Keratinocyte (primary cell): ENCODE data around the gene CSTA.

Experiments
- EZH2 ChIP-seq: IDR thresholded peaks from one replicate; pipeline ENCODE4 v1.6.1; 2012; ENCODE audit warnings: inconsistent platforms, mild to moderate bottlenecking, low read length, moderate library complexity
- TF ChIP-seq, protein P1 (sequence below), 3 experiments: IDR thresholded peaks in 1 of 3; conservative IDR thresholded peaks in 1 of 3; optimal IDR thresholded peaks in 1 of 3; 2 replicates in 2 of 3; 3 replicates in 1 of 3; pipeline versions ENCODE3 to v1.5.1; 2011; ENCODE audit warnings: low read length in 3 of 3, mild to moderate bottlenecking in 3 of 3, moderate library complexity in 2 of 3, control low read depth in 1 of 3, inconsistent platforms in 1 of 3; ENCODE audit not compliant: insufficient read depth in 2 of 3; ENCODE audit errors: extremely low read depth in 1 of 3

- TF ChIP-seq, protein P1, sequence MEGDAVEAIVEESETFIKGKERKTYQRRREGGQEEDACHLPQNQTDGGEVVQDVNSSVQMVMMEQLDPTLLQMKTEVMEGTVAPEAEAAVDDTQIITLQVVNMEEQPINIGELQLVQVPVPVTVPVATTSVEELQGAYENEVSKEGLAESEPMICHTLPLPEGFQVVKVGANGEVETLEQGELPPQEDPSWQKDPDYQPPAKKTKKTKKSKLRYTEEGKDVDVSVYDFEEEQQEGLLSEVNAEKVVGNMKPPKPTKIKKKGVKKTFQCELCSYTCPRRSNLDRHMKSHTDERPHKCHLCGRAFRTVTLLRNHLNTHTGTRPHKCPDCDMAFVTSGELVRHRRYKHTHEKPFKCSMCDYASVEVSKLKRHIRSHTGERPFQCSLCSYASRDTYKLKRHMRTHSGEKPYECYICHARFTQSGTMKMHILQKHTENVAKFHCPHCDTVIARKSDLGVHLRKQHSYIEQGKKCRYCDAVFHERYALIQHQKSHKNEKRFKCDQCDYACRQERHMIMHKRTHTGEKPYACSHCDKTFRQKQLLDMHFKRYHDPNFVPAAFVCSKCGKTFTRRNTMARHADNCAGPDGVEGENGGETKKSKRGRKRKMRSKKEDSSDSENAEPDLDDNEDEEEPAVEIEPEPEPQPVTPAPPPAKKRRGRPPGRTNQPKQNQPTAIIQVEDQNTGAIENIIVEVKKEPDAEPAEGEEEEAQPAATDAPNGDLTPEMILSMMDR (optimal IDR thresholded peaks at IDR 0.05 in 1 of 3, IDR thresholded peaks at IDR 0.05 in 1 of 3, conservative IDR thresholded peaks at IDR 0.05 in 1 of 3; ENCODE audit: extremely low read depth in 1 of 3, insufficient read depth in 2 of 3, low read length in 3 of 3) = no peak
- no peak for TF ChIP-seq EZH2
Observed at GRCh38 chr3:122299215-122299614, 25.8 kb upstream of the CSTA start.
